ENCODE data around the gene NPW.

NPW gene

DNA sequence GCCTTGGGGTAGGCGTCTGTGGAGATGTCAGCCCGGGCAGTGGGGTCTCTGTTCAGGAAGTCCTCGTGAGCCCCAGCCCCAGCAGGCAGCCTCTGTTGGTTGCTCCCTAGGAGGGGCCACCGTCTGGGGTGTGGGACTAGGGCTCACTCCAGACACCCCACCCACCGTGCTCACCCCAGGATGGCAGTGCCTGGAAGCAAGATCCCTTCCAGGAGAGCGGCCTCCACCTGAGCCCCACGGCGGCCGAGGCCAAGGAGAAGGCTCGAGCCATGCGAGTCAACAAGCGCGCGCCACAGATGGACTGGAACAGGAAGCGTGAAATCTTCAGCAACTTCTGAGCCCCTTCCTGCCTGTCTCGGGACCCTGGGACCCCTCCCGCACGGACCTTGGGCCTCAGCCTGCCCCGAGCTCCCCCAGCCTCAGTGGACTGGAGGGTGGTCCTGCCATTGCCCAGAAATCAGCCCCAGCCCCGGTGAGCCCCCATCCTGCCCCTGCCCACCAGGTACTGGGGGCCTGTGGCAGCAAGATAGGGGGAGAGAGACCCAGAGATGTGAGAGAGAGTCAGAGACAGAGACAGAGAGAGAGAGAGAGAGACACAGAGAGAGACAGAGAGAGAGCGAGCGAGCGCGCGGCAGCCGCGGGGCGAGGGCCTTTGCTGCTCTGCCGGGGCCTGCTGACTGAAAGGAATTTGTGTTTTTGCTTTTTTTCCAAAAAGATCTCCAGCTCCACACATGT, 18.2 kb downstream of the NPW start:
- H3K9ac ChIP-seq (ENCODE audit: low read depth, low read length): no peak overlapping the region
- H3K9me3 ChIP-seq (replicated peaks; ENCODE audit: low read length): no peaks in the 10 kb centered on the region
- no peak overlapping the region for H3K4me3 ChIP-seq (ENCODE audit: low read length)
- H3K4me2 ChIP-seq (ENCODE audit: low read length): no peak overlapping the region
- peaks cover 24% of the 10 kb centered on the region for H3K36me3 ChIP-seq (ENCODE audit: insufficient read depth, low read length)
- H3K4me1 ChIP-seq (ENCODE audit: control insufficient read depth, insufficient read depth, low read length): peaks cover 76% of the 10 kb centered on the region
- H3K27me3 ChIP-seq (ENCODE audit: control insufficient read depth, insufficient read depth, low read length): no peaks in the 10 kb centered on the region

DNA sequence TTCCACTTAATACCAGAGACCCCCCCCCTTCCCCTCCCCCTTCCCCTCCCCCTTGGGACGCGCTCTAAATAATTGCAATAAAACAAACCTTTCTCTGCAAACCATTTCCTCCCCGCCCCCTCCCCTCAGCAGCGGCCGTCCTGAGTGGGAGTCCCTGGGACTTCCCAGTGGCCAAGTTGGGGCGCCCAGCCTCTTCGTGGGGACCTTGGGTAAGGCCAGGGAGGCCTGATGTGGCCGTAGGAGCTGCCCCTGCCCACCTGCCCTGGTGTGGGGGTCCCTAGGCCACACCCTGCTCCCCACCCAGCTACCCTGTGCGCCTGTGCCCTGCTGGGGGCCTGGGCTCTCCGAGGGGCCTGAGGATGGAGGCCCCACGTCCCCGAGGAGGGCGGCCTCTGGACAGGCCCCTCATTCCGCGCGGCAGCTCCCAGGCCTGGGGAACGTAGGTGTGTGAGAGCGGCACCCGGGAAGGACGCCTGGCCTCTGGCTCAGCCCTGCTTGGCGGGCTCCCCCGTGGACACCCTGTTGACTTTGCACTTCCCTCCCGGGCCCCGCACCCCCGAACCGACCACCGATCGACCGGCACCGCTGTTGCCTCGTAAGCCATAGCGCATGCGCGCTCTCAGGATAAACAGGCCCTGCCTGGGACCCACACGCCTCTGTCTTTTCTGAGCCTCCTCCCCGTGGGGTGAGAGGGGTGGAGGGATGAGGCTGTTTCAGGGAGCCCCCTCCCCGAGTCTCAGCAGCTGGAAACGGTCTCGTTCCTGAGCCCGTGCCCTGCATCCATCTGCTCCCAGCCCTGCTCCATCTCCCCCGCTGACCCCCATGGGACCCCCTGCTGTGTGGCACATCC, 19.0 kb downstream of the NPW start:
- Histone ChIP-seq H3K4me1 (ENCODE audit: control insufficient read depth, insufficient read depth, low read length) (peaks cover 68% of the 10 kb centered on the region), H3K9ac (ENCODE audit: low read depth, low read length) (peak overlapping the region; percentile 46), H3K27me3 (ENCODE audit: control insufficient read depth, insufficient read depth, low read length) (no peaks in the 10 kb centered on the region), H3K36me3 (ENCODE audit: insufficient read depth, low read length) (peaks cover 24% of the 10 kb centered on the region), H3K4me3 (ENCODE audit: low read length) (no peak overlapping the region), H3K4me2 (ENCODE audit: low read length) (peak overlapping the region; percentile 48), H3K9me3 (replicated peaks; ENCODE audit: low read length) (no peaks in the 10 kb centered on the region)

DNA sequence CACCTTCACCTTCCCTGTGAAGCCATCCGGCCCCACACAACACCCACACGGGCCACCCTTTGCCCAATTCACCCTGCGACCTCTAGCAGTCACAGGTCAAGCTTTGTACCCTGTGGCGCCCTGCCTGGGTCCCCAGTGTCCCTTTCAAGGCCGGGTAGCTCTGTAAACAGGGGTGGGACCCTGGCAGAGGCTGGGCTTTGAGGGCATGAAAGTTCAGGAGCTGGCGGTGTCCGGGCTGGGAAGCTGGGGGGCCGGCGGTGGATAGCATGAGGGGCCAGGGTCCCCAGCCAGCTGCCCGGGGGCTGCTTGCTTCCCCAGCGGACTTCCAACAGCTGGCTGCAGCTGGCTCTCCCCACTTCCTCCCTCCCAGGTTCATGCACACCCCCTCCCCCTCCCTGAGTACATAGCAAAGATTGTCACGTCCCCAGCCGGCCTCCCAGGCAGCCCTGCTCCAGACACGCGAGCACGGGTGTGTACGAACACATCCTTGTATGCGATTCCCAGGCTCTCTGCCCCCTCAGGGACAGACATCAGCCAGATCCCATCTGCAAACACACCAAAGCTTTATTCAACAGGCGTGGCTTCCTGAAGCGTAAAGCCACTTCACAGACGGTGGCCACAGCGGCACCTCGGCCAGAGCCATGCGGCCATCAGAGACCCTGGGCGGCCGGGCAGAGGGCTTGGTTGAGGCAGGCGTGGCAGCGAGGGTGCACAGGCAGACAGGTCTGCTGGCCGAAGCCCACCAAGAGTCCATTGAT, 19.9 kb downstream of the NPW start:
- peaks cover 24% of the 10 kb centered on the region for H3K36me3 ChIP-seq (ENCODE audit: insufficient read depth, low read length)
- no peak overlapping the region for H3K4me3 ChIP-seq (ENCODE audit: low read length)
- peak overlapping the region; percentile 46 for H3K9ac ChIP-seq (ENCODE audit: low read depth, low read length)
- H3K4me2 ChIP-seq (ENCODE audit: low read length): peak overlapping the region; percentile 48
- H3K27me3 ChIP-seq (ENCODE audit: control insufficient read depth, insufficient read depth, low read length): no peaks in the 10 kb centered on the region
- no peaks in the 10 kb centered on the region for H3K9me3 ChIP-seq (replicated peaks; ENCODE audit: low read length)
- H3K4me1 ChIP-seq (ENCODE audit: control insufficient read depth, insufficient read depth, low read length): peaks cover 62% of the 10 kb centered on the region

DNA sequence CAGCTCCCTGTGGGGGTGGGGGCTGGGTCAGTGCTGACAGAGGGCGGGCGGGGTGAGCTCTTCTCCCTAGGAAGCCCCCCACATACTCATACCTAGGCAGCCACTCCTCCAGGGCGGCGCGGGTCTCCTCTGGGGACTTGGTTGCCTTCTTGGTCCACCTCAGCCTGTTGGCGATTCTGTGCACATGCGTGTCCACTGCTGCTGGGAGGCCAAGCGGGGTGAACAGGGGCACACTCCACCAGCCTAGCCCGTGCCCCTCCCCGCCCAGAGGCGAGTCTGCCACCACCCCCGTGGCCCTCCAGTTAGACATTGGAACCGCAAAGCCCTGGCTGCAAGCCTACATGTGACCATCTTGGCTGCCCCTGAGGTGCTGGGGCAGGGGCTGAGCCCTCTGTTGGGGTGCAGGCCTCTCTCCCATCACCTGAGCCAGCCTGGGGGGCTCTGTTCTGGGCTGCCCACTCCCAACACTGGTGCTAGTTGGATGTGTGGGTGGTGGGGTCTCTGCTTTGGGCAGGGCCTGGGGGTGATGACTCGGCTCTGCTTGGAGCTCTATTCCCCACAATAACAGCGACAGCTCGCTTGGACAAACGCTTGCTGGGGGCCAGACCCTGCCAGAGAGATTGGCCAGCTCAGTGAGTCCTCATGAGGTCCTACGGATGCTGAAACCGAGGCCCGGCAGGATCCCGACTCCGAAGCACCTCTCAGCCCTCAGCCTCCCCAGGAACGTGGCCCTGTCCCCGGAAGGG, 20.6 kb downstream of the NPW start:
- H3K4me1 ChIP-seq (ENCODE audit: control insufficient read depth, insufficient read depth, low read length): peaks cover 58% of the 10 kb centered on the region
- no peak overlapping the region for H3K4me3 ChIP-seq (ENCODE audit: low read length)
- peaks cover 24% of the 10 kb centered on the region for H3K36me3 ChIP-seq (ENCODE audit: insufficient read depth, low read length)
- peak overlapping the region; percentile 48 for H3K4me2 ChIP-seq (ENCODE audit: low read length)
- no peaks in the 10 kb centered on the region for H3K27me3 ChIP-seq (ENCODE audit: control insufficient read depth, insufficient read depth, low read length)
- peak overlapping the region; percentile 46 for H3K9ac ChIP-seq (ENCODE audit: low read depth, low read length)
- no peaks in the 10 kb centered on the region for H3K9me3 ChIP-seq (replicated peaks; ENCODE audit: low read length)

DNA sequence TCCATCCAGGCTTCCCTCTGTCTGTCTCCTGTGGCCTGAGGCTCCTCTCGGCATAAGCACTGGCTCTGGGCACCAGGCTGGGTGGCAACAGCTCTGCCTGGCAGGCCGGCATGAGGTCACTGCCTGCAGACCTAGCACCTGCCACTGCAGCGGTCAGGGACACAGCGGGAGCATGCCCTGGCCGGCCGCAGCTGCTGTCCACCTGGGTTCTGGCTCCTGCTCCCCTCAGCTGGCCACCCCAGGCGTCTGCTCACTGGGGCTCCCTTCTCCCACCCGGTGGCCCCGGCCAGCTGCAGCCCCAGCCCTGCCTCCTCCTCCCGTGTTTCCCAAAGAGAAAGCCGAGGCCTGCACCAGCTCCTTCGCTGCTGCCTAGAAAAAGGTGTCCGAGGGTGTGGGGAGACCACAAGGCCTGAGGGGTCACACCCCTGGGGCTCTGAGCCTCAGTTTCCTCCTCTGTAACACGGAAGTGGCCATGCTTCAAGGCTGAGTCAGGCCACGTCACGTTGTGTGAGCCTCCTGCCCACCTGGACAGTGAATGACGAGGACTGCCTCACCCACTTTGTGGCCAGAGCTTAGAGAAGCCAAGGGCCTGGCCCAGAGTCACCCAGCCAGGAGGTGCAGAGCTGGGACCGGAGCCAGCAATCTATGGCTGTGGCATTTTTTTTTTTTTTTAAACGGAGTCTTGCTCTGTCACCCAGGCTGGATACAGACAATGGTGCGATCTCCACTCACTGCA, 21.4 kb downstream of the NPW start:
- no peak overlapping the region for H3K4me3 ChIP-seq (ENCODE audit: low read length)
- peak overlapping the region; percentile 5 for H3K9ac ChIP-seq (ENCODE audit: low read depth, low read length)

DNA sequence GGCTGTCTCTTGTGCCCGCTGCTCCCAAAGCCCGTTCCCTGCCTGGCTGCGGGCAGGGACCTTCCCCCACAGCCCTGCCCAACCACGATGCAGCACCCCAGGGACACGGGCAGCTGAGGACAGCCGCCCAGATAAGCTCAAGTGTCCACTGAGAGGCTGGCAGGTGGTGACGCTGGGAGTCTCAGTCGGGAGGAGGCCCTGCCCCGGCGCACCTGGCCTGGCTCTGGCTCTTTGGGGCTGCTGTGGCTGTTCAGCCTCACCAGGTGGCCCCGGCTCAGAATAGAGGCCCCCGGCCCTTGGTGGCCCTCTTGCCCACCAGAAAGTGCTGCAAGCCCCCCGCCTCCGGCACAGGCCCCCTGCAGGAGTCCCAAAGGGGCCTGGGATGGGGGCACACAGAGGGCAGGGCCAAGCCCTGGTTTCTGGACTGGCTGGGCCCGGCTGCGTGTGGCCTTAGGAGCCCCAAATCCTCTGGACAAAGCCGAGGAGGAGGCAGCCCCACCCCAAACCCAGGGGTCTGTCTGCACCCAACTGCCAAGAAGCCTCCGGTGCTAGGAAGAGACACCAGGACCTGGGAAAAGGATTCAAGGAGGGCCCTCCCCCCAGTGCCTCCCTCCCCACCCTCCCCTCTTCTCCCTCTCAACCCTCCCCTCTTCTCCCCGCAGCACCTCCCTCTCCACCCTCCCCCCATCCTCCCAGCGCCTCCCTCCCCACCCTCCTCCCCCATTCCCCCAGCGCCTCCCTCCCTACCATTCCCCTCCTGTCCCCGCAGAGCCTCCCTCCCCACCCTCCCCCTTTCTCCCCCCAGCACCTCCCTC, 22.8 kb downstream of the NPW start:
- no peak overlapping the region for H3K4me3 ChIP-seq (ENCODE audit: low read length)
- H3K4me1 ChIP-seq (ENCODE audit: control insufficient read depth, insufficient read depth, low read length): peaks cover 56% of the 10 kb centered on the region
- peaks cover 10% of the 10 kb centered on the region for H3K36me3 ChIP-seq (ENCODE audit: insufficient read depth, low read length)
- H3K9ac ChIP-seq (ENCODE audit: low read depth, low read length): no peak overlapping the region
- H3K4me2 ChIP-seq (ENCODE audit: low read length): no peak overlapping the region
- no peaks in the 10 kb centered on the region for H3K27me3 ChIP-seq (ENCODE audit: control insufficient read depth, insufficient read depth, low read length)
- H3K9me3 ChIP-seq (replicated peaks; ENCODE audit: low read length): no peaks in the 10 kb centered on the region

More for the DNA sequence above, 21.4 kb downstream of the NPW start:
- H3K4me1 ChIP-seq (ENCODE audit: control insufficient read depth, insufficient read depth, low read length): peaks cover 55% of the 10 kb centered on the region
- H3K4me2 ChIP-seq (ENCODE audit: low read length): peak overlapping the region; percentile 50
- no peaks in the 10 kb centered on the region for H3K9me3 ChIP-seq (replicated peaks; ENCODE audit: low read length)
- H3K36me3 ChIP-seq (ENCODE audit: insufficient read depth, low read length): peaks cover 24% of the 10 kb centered on the region
- H3K27me3 ChIP-seq (ENCODE audit: control insufficient read depth, insufficient read depth, low read length): no peaks in the 10 kb centered on the region

DNA sequence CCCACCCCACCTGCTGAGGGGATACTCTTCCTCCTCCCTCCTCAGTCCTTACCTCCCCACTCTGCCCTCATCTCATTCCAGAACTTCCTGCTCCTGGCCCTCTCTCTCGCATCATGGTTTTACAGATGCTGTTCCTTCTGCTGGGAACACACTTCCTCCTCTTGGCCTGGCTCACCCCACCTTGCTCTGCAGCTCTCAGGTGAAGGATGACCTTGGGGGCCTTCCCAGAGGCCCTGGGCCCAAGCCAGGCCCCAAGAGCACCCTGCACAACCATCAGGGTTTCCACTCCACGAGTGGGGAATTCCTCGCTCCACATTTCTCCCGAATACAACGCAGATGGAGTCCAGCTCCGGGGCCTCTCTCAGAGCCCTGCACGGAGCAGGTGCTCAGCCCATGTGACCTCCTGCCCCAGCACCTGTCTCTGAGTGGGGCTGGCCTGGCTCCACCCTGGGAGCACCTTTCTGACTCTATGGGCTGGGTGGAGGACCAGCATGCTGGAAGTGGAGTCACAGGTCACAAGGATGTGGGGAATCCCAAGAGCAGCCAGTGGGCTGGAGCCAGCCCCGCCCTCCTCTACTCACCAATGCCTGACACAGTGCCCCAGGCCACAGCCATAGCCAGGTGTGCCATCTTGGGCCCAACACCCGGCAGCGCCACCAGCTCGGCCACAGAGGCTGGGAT, 23.5 kb downstream of the NPW start:
- Histone ChIP-seq H3K4me2 (ENCODE audit: low read length) (no peak overlapping the region), H3K4me3 (ENCODE audit: low read length) (no peak overlapping the region), H3K9me3 (replicated peaks; ENCODE audit: low read length) (no peaks in the 10 kb centered on the region), H3K27me3 (ENCODE audit: control insufficient read depth, insufficient read depth, low read length) (no peaks in the 10 kb centered on the region), H3K9ac (ENCODE audit: low read depth, low read length) (no peak overlapping the region), H3K4me1 (ENCODE audit: control insufficient read depth, insufficient read depth, low read length) (peaks cover 55% of the 10 kb centered on the region), H3K36me3 (ENCODE audit: insufficient read depth, low read length) (peaks cover 8% of the 10 kb centered on the region)

DNA sequence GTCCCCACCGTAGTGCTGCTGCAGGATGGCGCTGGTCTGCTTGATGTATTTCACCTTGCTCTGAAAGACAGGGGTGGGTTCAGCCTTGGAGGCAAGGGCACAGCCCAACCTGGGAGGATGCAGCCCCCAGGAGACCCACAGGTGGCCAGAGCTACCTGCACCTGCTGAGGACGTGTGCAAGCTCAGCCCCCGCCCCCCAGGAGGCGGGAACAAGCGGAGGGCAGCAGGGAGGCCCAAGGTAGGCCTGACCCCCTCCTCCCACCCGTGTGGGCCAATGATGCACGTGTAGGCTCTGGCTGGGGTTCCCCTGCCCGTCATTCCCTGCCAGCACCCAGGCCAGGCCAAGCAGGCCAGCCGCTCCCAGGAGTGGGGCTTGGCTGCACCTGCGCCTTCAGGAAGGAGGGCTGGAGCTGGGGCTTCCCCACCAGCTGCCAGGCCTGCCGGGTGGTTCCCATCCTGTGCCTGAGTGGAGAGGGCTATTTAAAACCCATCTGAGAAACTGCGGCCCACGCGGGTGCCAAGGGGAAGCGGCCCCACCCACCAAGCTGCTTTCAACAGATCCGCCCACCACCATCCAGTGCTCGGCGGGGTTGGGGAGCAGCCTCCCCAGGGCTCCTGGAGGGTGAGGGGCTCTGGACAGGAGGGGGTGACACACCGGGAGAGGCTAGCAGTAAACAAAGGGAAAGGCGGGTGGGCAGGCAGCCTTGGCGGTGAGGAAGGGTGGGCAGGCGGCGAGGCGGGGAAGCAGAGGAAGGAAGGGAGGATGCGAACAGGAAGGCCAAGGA, 24.3 kb downstream of the NPW start:
- H3K9ac ChIP-seq (ENCODE audit: low read depth, low read length): no peak overlapping the region
- H3K4me3 ChIP-seq (ENCODE audit: low read length): no peak overlapping the region
- H3K36me3 ChIP-seq (ENCODE audit: insufficient read depth, low read length): peaks cover 4% of the 10 kb centered on the region
- no peaks in the 10 kb centered on the region for H3K9me3 ChIP-seq (replicated peaks; ENCODE audit: low read length)
- H3K4me1 ChIP-seq (ENCODE audit: control insufficient read depth, insufficient read depth, low read length): peaks cover 57% of the 10 kb centered on the region
- H3K27me3 ChIP-seq (ENCODE audit: control insufficient read depth, insufficient read depth, low read length): no peaks in the 10 kb centered on the region
- H3K4me2 ChIP-seq (ENCODE audit: low read length): no peak overlapping the region

DNA sequence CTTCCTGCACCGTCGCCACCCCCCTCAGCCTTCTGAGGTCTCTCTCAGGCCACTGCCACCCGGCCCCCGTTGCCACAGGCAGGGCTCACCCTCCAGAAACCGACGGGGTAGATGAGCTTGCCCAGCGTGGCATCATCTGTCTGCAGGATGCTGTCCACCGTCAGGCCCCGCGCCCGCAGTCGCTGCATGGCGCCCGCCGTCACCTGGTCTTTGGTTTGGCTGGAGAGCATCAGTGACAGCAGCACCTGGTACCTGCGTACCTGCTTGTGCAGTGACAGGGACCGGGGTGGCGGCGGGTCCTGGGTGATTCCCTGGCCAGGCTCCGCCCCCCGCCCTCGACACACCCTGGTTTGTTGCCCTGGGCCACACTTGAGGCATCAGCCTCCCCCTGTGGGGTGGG, 25.0 kb downstream of the NPW start:
- H3K9ac ChIP-seq (ENCODE audit: low read depth, low read length): no peak overlapping the region
- H3K27me3 ChIP-seq (ENCODE audit: control insufficient read depth, insufficient read depth, low read length): no peaks in the 10 kb centered on the region
- peaks cover 55% of the 10 kb centered on the region for H3K4me1 ChIP-seq (ENCODE audit: control insufficient read depth, insufficient read depth, low read length)
- H3K36me3 ChIP-seq (ENCODE audit: insufficient read depth, low read length): no peaks in the 10 kb centered on the region
- no peaks in the 10 kb centered on the region for H3K9me3 ChIP-seq (replicated peaks; ENCODE audit: low read length)
- no peak overlapping the region for H3K4me3 ChIP-seq (ENCODE audit: low read length)
- no peak overlapping the region for H3K4me2 ChIP-seq (ENCODE audit: low read length)
